Uterus (tissue), 4 donors: Measurements from ENCODE around the gene GRM1. TPM values are rescaled to one million over a fixed set of nuclear protein-coding genes. Genes with fewer than 3 reads are reported as not detected.

Source experiments
- DNase-seq, 2 donors: peaks; one replicate each; pipeline ENCODE4 v3.0.0-alpha.2; 2019 to 2020
- H3K27ac ChIP-seq, 2 donors: fragments of 200-600 bp; sonication (generic); 1 replicate in 1 of 2; 2 replicates in 1 of 2; pipeline ENCODE4 v1.5.1; 2016 to 2018
- H3K27me3 ChIP-seq, 2 donors: fragments of 200-600 bp; sonication (generic); one replicate each; pipeline ENCODE4 v1.5.1; 2018 to 2019; ENCODE audit warnings: control low read depth in 1 of 2
- H3K36me3 ChIP-seq, 2 donors: fragments of 200-600 bp; sonication (generic); one replicate each; pipeline ENCODE4 v1.5.1; 2019; ENCODE audit warnings: control low read depth in 1 of 2
- H3K4me1 ChIP-seq, 2 donors: fragments of 200-600 bp; sonication (generic); one replicate each; pipeline ENCODE4 v1.5.1; 2018 to 2019; ENCODE audit warnings: control low read depth in 1 of 2
- H3K4me3 ChIP-seq, 2 donors: fragments of 200-600 bp; sonication (generic); 1 replicate in 1 of 2; 2 replicates in 1 of 2; pipeline ENCODE4 v1.5.1; 2018 to 2019; ENCODE audit warnings: mild to moderate bottlenecking in 1 of 2
- H3K9me3 ChIP-seq, 2 donors: fragments of 200-600 bp; sonication (generic); one replicate each; pipeline ENCODE4 v1.5.1; 2019; ENCODE audit warnings: control low read depth in 1 of 2
- CTCF ChIP-seq, 4 experiments: fragments of 200-600 bp in 2 of 4; fragments of 450-650 bp in 2 of 4; sonication (generic) in 2 of 4; IDR thresholded peaks; one replicate each; pipeline ENCODE4 v1.5.1; 2016 to 2019; ENCODE audit warnings: antibody characterized with exemption in 4 of 4, mild to moderate bottlenecking in 2 of 4, moderate library complexity in 1 of 4
- POLR2A ChIP-seq, 2 donors: fragments of 450-650 bp; IDR thresholded peaks; one replicate each; pipeline ENCODE4 v1.6.1; 2016; ENCODE audit warnings: antibody characterized with exemption in 2 of 2, mild to moderate bottlenecking in 1 of 2, moderate library complexity in 1 of 2
- intact Hi-C: fragments of 100-400 bp; cut with DNase I; formaldehyde crosslinking; loops from one replicate; pipeline ENCODE4 v1.15.1; 2023; ENCODE audit warnings: low total_unique reads
- total RNA-seq, 4 donors: library from RNA; depleted of rRNA in 3 of 4; stranded (reverse); fragments of >200 nt in 3 of 4; gene quantifications; one replicate each; pipeline versions ENCODE4 v1.1.0 to v1.2.4, GENCODE V29; 2014 to 2023
- donor health status: DM: yes; HTN: yes; CAD: no.

Gene GRM1
- total RNA-seq, 4 donors from 2014 or later: 0.07 to 0.12 TPM; not detected in 2

- no peaks in the 10 kb centered on the region for H3K9me3 ChIP-seq
- intact Hi-C loops: no loop called here
- DNase-seq: no peak
- H3K27me3 ChIP-seq: no peaks in the 10 kb centered on the region
- H3K36me3 ChIP-seq: no peaks in the 10 kb centered on the region
- H3K27ac ChIP-seq: no peak overlapping the region
- no peak overlapping the region for H3K4me3 ChIP-seq
- no peaks in the 10 kb centered on the region for H3K4me1 ChIP-seq
- TF ChIP-seq POLR2A (IDR thresholded peaks at IDR 0.05): no peak
- no peak for TF ChIP-seq CTCF (IDR thresholded peaks at IDR 0.05)
These were observed 330.3 kb downstream of the GRM1 start for GRCh38 chr6:146359131-146359530.

GRCh38 chr6:146361128-146361924 is 332.5 kb downstream of the GRM1 start:
- no peak for DNase-seq
- intact Hi-C loops: no loop called here
- H3K36me3 ChIP-seq: no peaks in the 10 kb centered on the region
- no peaks in the 10 kb centered on the region for H3K27me3 ChIP-seq
- H3K27ac ChIP-seq: no peak overlapping the region
- H3K4me1 ChIP-seq: no peaks in the 10 kb centered on the region
- H3K4me3 ChIP-seq: no peak overlapping the region
- H3K9me3 ChIP-seq: no peaks in the 10 kb centered on the region
- TF ChIP-seq CTCF (IDR thresholded peaks at IDR 0.05): no peak
- TF ChIP-seq POLR2A (IDR thresholded peaks at IDR 0.05): no peak

GRCh38 chr6:146363838-146364607 is 335.2 kb downstream of the GRM1 start:
- TF ChIP-seq POLR2A (IDR thresholded peaks at IDR 0.05): no peak
- TF ChIP-seq CTCF (IDR thresholded peaks at IDR 0.05): no peak
- Histone ChIP-seq H3K27ac (no peak overlapping the region), H3K36me3 (no peaks in the 10 kb centered on the region), H3K4me3 (no peak overlapping the region), H3K4me1 (no peaks in the 10 kb centered on the region), H3K9me3 (no peaks in the 10 kb centered on the region), H3K27me3 (no peaks in the 10 kb centered on the region)
- DNase-seq: no peak
- intact Hi-C loops: no loop called here

GRCh38 chr6:146364816-146365594 is 336.1 kb downstream of the GRM1 start:
- intact Hi-C loops: no loop called here
- no peak for DNase-seq
- H3K36me3 ChIP-seq: no peaks in the 10 kb centered on the region
- TF ChIP-seq CTCF (IDR thresholded peaks at IDR 0.05): no peak
- no peak for TF ChIP-seq POLR2A (IDR thresholded peaks at IDR 0.05)
- H3K4me1 ChIP-seq: no peaks in the 10 kb centered on the region
- H3K9me3 ChIP-seq: no peaks in the 10 kb centered on the region
- H3K27ac ChIP-seq: no peak overlapping the region
- H3K27me3 ChIP-seq: no peaks in the 10 kb centered on the region
- H3K4me3 ChIP-seq: no peak overlapping the region
